ENCODE data around the gene C1orf105. TPM values are rescaled to one million over a fixed set of nuclear protein-coding genes. Genes with fewer than 3 reads are reported as not detected.
A peak's percentile ranks its signal among the peaks of the same experiment; 100 is the strongest.

The C1orf105 gene
- total and polyA plus RNA-seq, 2 experiments from 2014 or later: 0.23 to 2.2 TPM

DNA sequence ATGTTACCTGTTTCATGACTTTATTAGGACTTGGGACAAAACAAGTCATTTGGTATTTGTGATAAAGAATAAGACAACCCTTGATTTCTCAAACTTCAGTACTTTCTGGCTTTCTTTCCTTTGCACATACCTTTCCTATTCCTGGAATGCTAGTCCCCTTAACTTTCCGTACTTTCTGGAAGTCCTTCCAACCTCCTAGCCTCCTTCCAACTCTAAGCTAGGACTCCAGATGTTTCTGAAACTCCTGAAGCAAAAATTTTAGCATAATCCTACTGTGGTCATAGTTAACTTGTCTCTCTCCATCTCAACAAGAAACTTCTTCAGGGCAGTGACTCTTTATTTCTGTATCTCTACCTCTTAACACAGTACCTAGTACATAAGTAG lies 19.8 kb upstream of the C1orf105 start:
- Histone ChIP-seq H3K36me3 (replicated peaks; ENCODE audit: insufficient read depth, low read depth) (no peaks in the 10 kb centered on the region), H3K27me3 (no peaks in the 10 kb centered on the region), H3K4me1 (ENCODE audit: insufficient read depth) (peaks cover 39% of the 10 kb centered on the region), H3K4me3 (no peak overlapping the region), H3K9me3 (ENCODE audit: low read depth) (no peaks in the 10 kb centered on the region), H3K27ac (peak overlapping the region; percentile 74), H3K4me2 (no peak overlapping the region), H3K9me2 (replicated peaks; ENCODE audit: insufficient read depth) (no peaks in the 10 kb centered on the region), H4K20me1 (ENCODE audit: insufficient read depth, poor library complexity, severe bottlenecking) (no peaks in the 10 kb centered on the region), H3K79me2 (no peaks in the 10 kb centered on the region), H2AFZ (no peak overlapping the region)
- TF ChIP-seq, protein P1, sequence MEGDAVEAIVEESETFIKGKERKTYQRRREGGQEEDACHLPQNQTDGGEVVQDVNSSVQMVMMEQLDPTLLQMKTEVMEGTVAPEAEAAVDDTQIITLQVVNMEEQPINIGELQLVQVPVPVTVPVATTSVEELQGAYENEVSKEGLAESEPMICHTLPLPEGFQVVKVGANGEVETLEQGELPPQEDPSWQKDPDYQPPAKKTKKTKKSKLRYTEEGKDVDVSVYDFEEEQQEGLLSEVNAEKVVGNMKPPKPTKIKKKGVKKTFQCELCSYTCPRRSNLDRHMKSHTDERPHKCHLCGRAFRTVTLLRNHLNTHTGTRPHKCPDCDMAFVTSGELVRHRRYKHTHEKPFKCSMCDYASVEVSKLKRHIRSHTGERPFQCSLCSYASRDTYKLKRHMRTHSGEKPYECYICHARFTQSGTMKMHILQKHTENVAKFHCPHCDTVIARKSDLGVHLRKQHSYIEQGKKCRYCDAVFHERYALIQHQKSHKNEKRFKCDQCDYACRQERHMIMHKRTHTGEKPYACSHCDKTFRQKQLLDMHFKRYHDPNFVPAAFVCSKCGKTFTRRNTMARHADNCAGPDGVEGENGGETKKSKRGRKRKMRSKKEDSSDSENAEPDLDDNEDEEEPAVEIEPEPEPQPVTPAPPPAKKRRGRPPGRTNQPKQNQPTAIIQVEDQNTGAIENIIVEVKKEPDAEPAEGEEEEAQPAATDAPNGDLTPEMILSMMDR (IDR thresholded peaks at IDR 0.05; ENCODE audit: poor library complexity): no peak
- WGBS (ENCODE audit: low lambda C conversion rate, missing lambda C conversion rate): 72% methylated on average over 1 of the region's 1 CpG
- DNase-seq (ENCODE audit: low spot score): no peak

DNA sequence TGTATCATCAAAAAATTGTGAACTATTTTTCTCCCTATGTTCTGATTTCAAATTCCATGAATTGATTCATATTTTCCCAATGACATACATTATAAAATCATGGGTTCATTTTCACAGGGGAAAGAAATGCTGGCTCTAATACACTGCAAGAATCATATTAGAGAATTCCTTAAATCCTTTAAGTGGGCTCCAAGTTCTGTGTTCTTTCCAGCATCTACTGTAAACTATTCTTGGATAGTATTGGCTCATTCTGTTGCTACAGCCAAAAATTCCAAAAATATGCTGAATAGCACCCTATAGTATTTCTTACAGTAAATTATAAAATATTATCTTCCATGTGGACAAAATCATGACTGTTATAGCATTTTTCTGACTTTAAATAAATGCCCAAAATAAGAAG lies 19.0 kb upstream of the C1orf105 start:
- DNase-seq (ENCODE audit: low spot score): no peak
- no peaks in the 10 kb centered on the region for H3K36me3 ChIP-seq (replicated peaks; ENCODE audit: insufficient read depth, low read depth)
- no peak for TF ChIP-seq EZH2 (IDR thresholded peaks at IDR 0.05; ENCODE audit: borderline replicate concordance)
- TF ChIP-seq EZH2phosphoT487 (IDR thresholded peaks at IDR 0.05; ENCODE audit: low read depth, severe bottlenecking, unreplicated experiment): no peak
- TF ChIP-seq, protein P1 (IDR thresholded peaks at IDR 0.05; ENCODE audit: poor library complexity): no peak
- H3K27ac ChIP-seq: no peak overlapping the region
- H3K9me2 ChIP-seq (replicated peaks; ENCODE audit: insufficient read depth): no peaks in the 10 kb centered on the region
- no peaks in the 10 kb centered on the region for H3K9me3 ChIP-seq (ENCODE audit: low read depth)
- no peaks in the 10 kb centered on the region for H4K20me1 ChIP-seq (ENCODE audit: insufficient read depth, poor library complexity, severe bottlenecking)
- no peak overlapping the region for H2AFZ ChIP-seq
- no peak overlapping the region for H3K4me3 ChIP-seq
- peaks cover 39% of the 10 kb centered on the region for H3K4me1 ChIP-seq (ENCODE audit: insufficient read depth)
- H3K79me2 ChIP-seq: no peaks in the 10 kb centered on the region
- no peak overlapping the region for H3K4me2 ChIP-seq
- H3K27me3 ChIP-seq: no peaks in the 10 kb centered on the region

DNA sequence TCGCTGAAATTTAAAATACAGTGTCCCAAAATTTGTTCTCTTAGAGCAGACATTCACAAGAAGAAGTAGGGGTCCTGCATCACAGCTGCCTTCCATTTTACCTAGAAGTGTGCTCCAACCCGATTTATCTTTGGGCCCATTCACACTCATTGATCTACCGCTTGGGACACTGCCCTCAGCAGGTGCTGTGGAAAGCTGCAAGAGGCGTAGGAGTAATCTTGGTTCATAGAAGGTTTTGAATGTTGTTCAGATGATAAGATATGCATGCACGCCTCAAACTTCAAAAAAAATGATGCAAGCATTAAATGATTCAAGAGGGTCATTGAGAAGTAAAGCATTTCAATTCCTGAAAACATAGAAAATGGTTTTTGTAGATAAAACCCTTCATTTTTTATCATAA lies 18.6 kb upstream of the C1orf105 start:
- Histone ChIP-seq H3K9me2 (replicated peaks; ENCODE audit: insufficient read depth) (no peaks in the 10 kb centered on the region), H3K36me3 (replicated peaks; ENCODE audit: insufficient read depth, low read depth) (no peaks in the 10 kb centered on the region), H4K20me1 (ENCODE audit: insufficient read depth, poor library complexity, severe bottlenecking) (no peaks in the 10 kb centered on the region), H3K4me3 (no peak overlapping the region), H3K4me2 (no peak overlapping the region), H3K79me2 (no peaks in the 10 kb centered on the region), H2AFZ (no peak overlapping the region), H3K27ac (no peak overlapping the region), H3K9me3 (ENCODE audit: low read depth) (no peaks in the 10 kb centered on the region), H3K27me3 (no peaks in the 10 kb centered on the region), H3K4me1 (ENCODE audit: insufficient read depth) (peaks cover 38% of the 10 kb centered on the region)
- TF ChIP-seq EZH2 (IDR thresholded peaks at IDR 0.05; ENCODE audit: borderline replicate concordance) (no peak), EZH2phosphoT487 (IDR thresholded peaks at IDR 0.05; ENCODE audit: low read depth, severe bottlenecking, unreplicated experiment) (no peak)
- TF ChIP-seq, protein P1 (IDR thresholded peaks at IDR 0.05; ENCODE audit: poor library complexity): peak; percentile 22
- no peak for DNase-seq (ENCODE audit: low spot score)
- WGBS (ENCODE audit: low lambda C conversion rate, missing lambda C conversion rate): 73% methylated on average over 5 of the region's 5 CpGs

DNA sequence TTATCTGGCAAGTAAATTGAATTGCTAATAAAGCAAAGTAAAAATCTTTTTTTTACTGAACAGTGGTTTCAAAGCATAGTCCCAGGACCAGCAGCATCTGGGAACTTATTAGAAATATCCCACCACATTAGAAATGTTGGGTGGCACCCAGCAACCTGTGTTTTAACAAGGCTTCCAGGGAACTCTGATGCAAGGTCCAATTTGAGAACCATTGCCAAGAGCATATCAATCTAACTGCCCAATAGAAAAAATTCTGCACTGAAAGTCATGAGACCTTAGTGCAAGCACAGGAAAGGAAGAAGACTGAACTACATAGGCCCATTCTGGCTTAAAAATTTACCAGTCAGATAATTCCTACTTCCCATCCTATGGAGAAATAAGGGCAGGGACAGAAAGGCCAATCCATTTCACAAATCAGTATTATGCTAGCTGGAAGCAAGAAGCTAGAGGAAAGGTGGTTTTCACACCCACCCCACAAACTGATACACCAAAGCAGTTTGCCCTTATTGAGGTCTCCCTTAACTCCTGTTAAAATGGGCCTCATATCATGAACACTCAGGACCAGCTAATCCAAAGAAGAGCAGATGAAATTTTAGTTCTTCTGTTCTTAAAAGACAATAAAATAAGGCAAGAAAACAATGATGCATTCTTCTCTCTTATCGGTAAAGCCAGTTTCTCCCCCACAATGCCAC lies 17.5 kb upstream of the C1orf105 start:
- Histone ChIP-seq H3K4me3 (no peak overlapping the region), H2AFZ (no peak overlapping the region), H3K9me2 (replicated peaks; ENCODE audit: insufficient read depth) (no peaks in the 10 kb centered on the region), H3K27ac (no peak overlapping the region), H3K36me3 (replicated peaks; ENCODE audit: insufficient read depth, low read depth) (no peaks in the 10 kb centered on the region), H3K4me1 (ENCODE audit: insufficient read depth) (peaks cover 26% of the 10 kb centered on the region), H3K9me3 (ENCODE audit: low read depth) (no peaks in the 10 kb centered on the region), H3K27me3 (no peaks in the 10 kb centered on the region), H3K4me2 (no peak overlapping the region), H3K79me2 (no peaks in the 10 kb centered on the region), H4K20me1 (ENCODE audit: insufficient read depth, poor library complexity, severe bottlenecking) (no peaks in the 10 kb centered on the region)
- 54% methylated on average over 1 of the region's 1 CpG for WGBS (ENCODE audit: low lambda C conversion rate, missing lambda C conversion rate)
- TF ChIP-seq, protein P1 (IDR thresholded peaks at IDR 0.05; ENCODE audit: poor library complexity): no peak
- TF ChIP-seq EZH2 (IDR thresholded peaks at IDR 0.05; ENCODE audit: borderline replicate concordance) (no peak), EZH2phosphoT487 (IDR thresholded peaks at IDR 0.05; ENCODE audit: low read depth, severe bottlenecking, unreplicated experiment) (no peak)
- no peak for DNase-seq (ENCODE audit: low spot score)
